Gastrocnemius medialis (tissue), 4 donors: ENCODE measurements around the gene TMEM26.

Experiments used
- POLR2A ChIP-seq, 2 donors: fragments of 450-650 bp; IDR thresholded peaks; one replicate each; pipeline ENCODE4 v1.6.1; 2017; ENCODE audit warnings: antibody characterized with exemption in 2 of 2, mild to moderate bottlenecking in 2 of 2, moderate library complexity in 2 of 2
- TF ChIP-seq, protein P1 (sequence below), 5 experiments: fragments of 450-650 bp in 3 of 5; fragments of 200-600 bp in 2 of 5; sonication (generic) in 2 of 5; IDR thresholded peaks in 4 of 5; conservative IDR thresholded peaks in 1 of 5; 1 replicate in 4 of 5; 2 replicates in 1 of 5; pipeline ENCODE4 v1.5.1; 2016 to 2019; ENCODE audit warnings: antibody characterized with exemption in 5 of 5, mild to moderate bottlenecking in 3 of 5, moderate library complexity in 3 of 5

- TF ChIP-seq, protein P1, sequence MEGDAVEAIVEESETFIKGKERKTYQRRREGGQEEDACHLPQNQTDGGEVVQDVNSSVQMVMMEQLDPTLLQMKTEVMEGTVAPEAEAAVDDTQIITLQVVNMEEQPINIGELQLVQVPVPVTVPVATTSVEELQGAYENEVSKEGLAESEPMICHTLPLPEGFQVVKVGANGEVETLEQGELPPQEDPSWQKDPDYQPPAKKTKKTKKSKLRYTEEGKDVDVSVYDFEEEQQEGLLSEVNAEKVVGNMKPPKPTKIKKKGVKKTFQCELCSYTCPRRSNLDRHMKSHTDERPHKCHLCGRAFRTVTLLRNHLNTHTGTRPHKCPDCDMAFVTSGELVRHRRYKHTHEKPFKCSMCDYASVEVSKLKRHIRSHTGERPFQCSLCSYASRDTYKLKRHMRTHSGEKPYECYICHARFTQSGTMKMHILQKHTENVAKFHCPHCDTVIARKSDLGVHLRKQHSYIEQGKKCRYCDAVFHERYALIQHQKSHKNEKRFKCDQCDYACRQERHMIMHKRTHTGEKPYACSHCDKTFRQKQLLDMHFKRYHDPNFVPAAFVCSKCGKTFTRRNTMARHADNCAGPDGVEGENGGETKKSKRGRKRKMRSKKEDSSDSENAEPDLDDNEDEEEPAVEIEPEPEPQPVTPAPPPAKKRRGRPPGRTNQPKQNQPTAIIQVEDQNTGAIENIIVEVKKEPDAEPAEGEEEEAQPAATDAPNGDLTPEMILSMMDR (IDR thresholded peaks at IDR 0.05 in 4 of 5, conservative IDR thresholded peaks at IDR 0.05 in 1 of 5): no peak
- TF ChIP-seq POLR2A (IDR thresholded peaks at IDR 0.05): no peak
Observed at GRCh38 chr10:61408105-61408504, 45.1 kb downstream of the TMEM26 start.
